Rectal smooth muscle tissue (tissue), 1 donor: ENCODE results near the gene TRIM33.
A peak's percentile ranks its signal among the peaks of the same experiment; 100 is the strongest.

Experiments
- H3K27ac ChIP-seq: one replicate; pipeline ENCODE4 v1.7.0; 2013; ENCODE audit warnings: low read depth, low read length, inconsistent platforms
- H3K27me3 ChIP-seq: one replicate; pipeline ENCODE4 v1.7.0; 2013; ENCODE audit warnings: low read length; ENCODE audit not compliant: control insufficient read depth, insufficient read depth
- H3K36me3 ChIP-seq: one replicate; pipeline ENCODE4 v1.7.0; 2013; ENCODE audit warnings: low read length; ENCODE audit not compliant: control insufficient read depth, insufficient read depth
- H3K4me1 ChIP-seq: one replicate; pipeline ENCODE4 v1.7.0; 2013; ENCODE audit warnings: low read length; ENCODE audit not compliant: control insufficient read depth, insufficient read depth
- H3K4me3 ChIP-seq: one replicate; pipeline ENCODE4 v1.7.0; 2013; ENCODE audit warnings: low read length
- H3K9ac ChIP-seq: one replicate; pipeline ENCODE4 v1.7.0; 2013; ENCODE audit warnings: low read length

Gene TRIM33

DNA sequence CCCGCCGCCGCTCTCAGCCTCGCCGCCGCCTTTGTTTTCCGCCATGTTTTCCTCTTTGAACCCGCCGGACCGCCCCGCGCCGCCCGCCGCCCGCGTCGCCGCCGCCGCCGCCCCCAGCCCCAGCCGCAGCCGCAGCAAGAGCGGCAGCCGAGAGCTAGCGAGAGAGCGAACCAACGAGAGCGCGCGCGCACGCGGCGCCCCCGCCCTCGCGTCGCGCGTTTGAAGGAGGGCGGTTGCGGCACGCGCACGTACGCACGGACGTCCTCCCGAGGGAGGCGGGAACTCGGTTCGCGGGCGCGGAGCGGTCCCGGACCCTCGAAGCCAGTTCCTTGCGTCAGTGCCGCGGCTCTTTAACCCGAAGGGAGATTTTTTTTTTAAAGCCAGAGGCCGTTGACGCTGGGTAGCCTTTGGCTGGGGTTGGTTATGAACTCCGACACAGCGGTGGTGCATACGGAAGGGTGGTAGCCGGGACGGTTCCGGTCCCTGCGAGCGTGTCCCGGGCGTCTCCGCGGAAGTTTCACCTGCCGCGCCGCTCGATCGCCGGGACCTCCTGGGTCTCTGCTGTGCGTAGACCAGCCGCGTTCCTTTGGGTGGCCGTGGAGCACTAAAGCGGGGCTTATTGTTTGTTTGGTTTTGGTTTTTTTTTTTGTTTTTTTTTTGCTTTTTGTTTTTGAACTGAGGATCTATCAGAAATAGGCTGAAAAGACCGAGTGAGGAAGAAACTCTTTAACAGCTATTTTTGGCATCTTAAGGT lies at the start of gene TRIM33:
Gene TRIM33, minus strand, starts transcription at position 172 of the 754 bp plus-strand sequence. Its CDS starts 127 bp downstream, at position 45.
- H3K4me3 ChIP-seq, result peak within 1 kb of the TSS; percentile 92
- peak within 1 kb of the TSS; percentile 90 for H3K27ac ChIP-seq
- H3K9ac ChIP-seq, result peak within 1 kb of the TSS; percentile 88
- no peaks in the 10 kb centered on the region for H3K36me3 ChIP-seq
- peaks cover 7% of the 10 kb centered on the region for H3K4me1 ChIP-seq
- H3K27me3 ChIP-seq, result no peaks in the 10 kb centered on the region

DNA sequence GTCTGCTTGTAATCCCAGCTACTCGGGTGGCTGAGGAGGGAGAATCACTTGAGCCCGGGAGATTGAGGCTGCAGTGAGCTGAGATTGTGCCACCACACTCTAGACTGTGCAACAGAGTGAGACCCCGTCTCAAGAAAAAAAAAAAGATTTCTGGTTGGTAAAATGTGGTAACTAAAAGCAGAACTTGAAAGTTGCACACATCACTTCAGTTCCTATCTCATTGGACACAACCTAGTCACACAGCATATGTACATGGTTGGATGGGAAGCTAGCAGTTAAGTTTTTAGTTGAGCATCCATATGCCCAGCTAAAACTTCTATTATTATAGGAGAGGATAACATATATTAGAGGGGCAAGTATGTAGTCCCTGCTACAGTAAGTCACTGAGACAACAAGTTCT lies 48.4 kb upstream of the TRIM33 start:
- H3K27me3 ChIP-seq, result no peaks in the 10 kb centered on the region
- no peaks in the 10 kb centered on the region for H3K4me1 ChIP-seq
- no peaks in the 10 kb centered on the region for H3K36me3 ChIP-seq
- H3K27ac ChIP-seq, result no peak overlapping the region
- H3K4me3 ChIP-seq, result no peak overlapping the region
- H3K9ac ChIP-seq, result no peak overlapping the region

DNA sequence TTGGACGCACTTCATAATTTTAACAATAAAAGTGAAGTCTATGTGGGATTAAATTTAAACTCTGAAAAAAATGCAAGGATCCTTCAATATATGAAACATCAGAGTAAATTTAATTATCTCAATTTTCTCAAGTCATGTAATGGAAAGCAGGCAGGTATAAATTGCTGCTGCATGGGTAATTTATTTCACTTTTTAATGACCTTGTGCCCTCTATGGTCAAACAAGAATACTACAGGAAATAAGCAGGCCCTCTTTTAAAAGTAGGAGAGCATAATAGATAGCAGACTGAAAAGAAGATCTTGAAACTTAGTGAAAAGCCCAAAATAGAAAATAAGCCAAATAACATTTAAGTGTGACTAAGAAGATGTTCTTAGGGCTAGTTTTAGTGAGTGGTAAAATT lies 47.5 kb upstream of the TRIM33 start:
- Histone ChIP-seq H3K27me3 (no peaks in the 10 kb centered on the region), H3K27ac (no peak overlapping the region), H3K36me3 (no peaks in the 10 kb centered on the region), H3K4me1 (no peaks in the 10 kb centered on the region), H3K9ac (no peak overlapping the region), H3K4me3 (no peak overlapping the region)

DNA sequence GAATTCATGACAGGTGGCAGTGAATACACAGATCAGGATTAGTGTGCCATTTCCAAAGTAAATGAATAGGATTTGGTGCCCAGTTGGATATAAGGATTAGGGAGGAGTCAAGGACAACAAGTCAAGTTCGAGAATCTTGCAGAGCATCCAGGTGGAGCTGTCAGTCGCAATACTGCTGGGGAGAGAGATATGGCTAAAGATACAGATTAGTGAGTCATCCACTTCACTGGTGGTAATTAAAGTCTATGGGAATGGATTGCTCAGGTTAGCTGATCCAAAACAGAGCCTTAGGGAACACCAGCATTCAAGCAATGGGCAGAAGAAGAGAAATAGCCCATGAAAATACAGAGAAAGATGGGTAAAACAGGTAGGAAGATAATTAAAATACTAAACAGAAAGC lies 43.6 kb upstream of the TRIM33 start:
- H3K4me1 ChIP-seq, result no peaks in the 10 kb centered on the region

DNA sequence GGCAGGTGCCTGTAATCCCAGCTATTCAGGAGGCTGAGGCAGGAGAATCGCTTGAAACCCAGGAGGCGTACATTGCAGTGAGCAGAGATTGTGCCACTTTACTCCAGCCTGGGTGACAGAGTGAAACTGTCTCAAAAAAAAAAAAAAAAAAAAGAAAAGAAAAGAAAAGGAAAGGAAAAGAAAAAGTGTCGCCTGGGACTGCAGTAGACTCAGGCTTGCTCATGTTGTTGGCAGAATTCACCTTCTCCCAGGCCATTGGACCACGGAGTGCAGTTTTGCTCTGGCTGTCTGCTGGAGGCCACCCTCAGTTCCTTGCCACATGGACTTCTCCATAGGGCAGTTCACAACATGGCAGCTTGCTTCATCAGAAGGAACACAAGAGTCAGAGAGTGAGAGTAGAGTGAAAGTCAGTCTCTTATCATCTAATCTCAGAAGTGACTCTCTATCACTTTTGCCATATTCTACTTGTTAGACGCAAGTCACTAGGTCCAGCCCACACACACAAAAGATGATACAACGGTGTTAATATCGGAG lies 41.2 kb upstream of the TRIM33 start:
- Histone ChIP-seq H3K4me1 (no peaks in the 10 kb centered on the region), H3K4me3 (no peak overlapping the region), H3K27me3 (no peaks in the 10 kb centered on the region), H3K27ac (no peak overlapping the region), H3K36me3 (no peaks in the 10 kb centered on the region), H3K9ac (no peak overlapping the region)

More for the DNA sequence above, 43.6 kb upstream of the TRIM33 start:
- Histone ChIP-seq H3K27me3 (no peaks in the 10 kb centered on the region), H3K9ac (no peak overlapping the region), H3K4me3 (no peak overlapping the region), H3K27ac (no peak overlapping the region), H3K36me3 (no peaks in the 10 kb centered on the region)

DNA sequence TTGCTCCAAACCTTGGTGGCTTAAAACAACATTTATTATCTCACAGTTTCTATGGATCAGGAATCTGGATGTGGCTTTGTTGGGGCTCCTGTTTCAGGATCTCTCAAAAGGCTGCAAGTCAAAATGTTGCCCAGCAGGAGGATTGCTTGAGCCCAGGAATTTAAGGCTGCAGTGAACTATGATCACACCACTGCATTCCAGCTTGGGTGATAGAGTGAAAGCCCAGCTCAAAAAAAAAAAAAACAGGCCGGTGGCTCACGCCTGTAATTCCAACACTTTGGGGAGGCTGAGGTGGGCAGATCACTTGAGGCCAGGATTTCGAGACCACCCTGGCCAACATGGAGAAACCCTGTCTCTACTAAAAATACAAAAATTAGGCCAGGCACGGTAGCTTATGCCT lies 40.4 kb upstream of the TRIM33 start:
- no peak overlapping the region for H3K27ac ChIP-seq
- no peak overlapping the region for H3K9ac ChIP-seq
- H3K4me1 ChIP-seq, result no peaks in the 10 kb centered on the region
- no peak overlapping the region for H3K4me3 ChIP-seq
- no peaks in the 10 kb centered on the region for H3K27me3 ChIP-seq
- no peaks in the 10 kb centered on the region for H3K36me3 ChIP-seq

DNA sequence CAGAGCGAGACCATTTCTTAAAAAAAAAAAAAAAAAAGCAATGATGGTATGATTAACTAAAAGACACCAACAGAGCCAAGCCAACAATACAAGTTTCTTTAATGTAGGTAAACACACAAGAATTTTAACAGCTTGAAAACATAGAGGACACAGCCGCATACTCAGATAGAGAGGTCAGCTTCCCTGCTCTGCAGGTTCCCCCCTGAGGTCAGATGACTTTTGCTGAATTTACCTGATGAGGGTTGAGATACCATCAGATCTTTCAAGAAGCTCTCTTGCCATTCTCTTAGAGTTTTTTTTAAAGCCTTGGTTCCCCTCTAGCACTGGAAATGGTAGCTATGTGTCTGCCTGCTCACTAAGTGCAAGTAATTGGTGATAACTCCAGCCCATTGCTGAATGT lies 39.3 kb upstream of the TRIM33 start:
- H3K4me1 ChIP-seq, result no peaks in the 10 kb centered on the region
- no peaks in the 10 kb centered on the region for H3K36me3 ChIP-seq
- H3K4me3 ChIP-seq, result no peak overlapping the region
- H3K27me3 ChIP-seq, result no peaks in the 10 kb centered on the region
- H3K27ac ChIP-seq, result no peak overlapping the region
- no peak overlapping the region for H3K9ac ChIP-seq

DNA sequence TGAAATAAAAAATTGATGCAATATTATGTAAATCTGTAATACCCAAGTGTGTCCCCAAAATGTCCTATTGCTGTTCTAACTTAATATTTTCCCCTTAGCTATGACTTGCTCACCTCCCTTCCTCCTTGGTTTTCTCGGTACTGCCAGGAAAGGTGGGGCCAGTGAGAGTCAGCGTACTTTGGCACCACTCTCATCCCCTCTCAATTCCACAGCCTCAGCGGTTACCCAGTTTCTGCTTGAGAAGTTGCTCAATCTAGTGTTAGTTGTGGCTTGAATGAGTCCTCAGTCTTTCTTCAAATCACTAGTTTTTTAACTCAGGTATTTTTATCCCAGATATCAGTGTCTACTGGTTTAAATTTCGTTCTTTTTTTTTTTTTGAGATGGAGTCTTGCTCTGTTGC lies 38.1 kb upstream of the TRIM33 start:
- H3K36me3 ChIP-seq, result no peaks in the 10 kb centered on the region
- no peak overlapping the region for H3K9ac ChIP-seq
- H3K27ac ChIP-seq, result no peak overlapping the region
- no peak overlapping the region for H3K4me3 ChIP-seq
- H3K4me1 ChIP-seq, result no peaks in the 10 kb centered on the region
- no peaks in the 10 kb centered on the region for H3K27me3 ChIP-seq

DNA sequence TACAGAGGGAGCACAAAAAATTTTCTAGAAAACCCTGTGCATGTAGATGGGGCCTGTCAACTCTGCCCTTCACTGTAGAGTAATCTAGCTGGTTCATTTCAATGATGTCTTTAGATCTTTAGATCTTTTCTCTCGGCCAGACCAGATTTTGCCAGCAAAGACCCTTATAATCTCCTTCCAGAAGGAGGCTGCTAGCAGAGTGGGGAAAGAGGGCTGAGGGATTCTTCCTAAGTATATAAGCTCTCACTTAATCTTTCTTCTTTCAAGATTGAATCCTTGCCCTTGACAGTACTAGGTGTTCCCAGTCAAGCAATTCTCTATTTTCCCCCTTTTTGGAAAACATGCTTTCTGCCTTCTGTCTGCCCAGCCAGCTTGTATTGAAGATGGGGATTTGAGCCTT lies 36.1 kb upstream of the TRIM33 start:
- Histone ChIP-seq H3K4me1 (no peaks in the 10 kb centered on the region), H3K27me3 (no peaks in the 10 kb centered on the region), H3K36me3 (no peaks in the 10 kb centered on the region), H3K4me3 (no peak overlapping the region), H3K27ac (no peak overlapping the region), H3K9ac (no peak overlapping the region)

DNA sequence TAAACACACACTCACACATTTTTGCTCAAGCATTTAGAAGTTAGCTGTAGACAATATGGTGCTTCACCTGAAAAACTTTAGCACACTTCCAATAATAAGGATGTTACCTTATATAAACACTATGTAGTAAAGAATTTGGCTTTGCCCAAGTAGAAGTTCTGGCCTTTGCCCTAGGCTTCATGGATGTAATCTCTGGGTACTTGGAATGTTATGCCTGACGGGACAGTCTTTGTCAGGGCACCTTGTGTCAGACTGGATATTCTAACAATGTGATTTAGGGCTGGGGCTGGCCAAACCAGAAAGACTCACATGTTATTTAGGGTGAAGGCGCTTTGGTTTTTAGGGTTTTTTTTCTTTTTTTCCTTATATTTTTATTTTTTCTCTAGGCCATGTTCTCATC lies 34.8 kb upstream of the TRIM33 start:
- no peak overlapping the region for H3K4me3 ChIP-seq
- H3K36me3 ChIP-seq, result no peaks in the 10 kb centered on the region
- no peak overlapping the region for H3K27ac ChIP-seq
- no peaks in the 10 kb centered on the region for H3K27me3 ChIP-seq
- no peaks in the 10 kb centered on the region for H3K4me1 ChIP-seq
- no peak overlapping the region for H3K9ac ChIP-seq

DNA sequence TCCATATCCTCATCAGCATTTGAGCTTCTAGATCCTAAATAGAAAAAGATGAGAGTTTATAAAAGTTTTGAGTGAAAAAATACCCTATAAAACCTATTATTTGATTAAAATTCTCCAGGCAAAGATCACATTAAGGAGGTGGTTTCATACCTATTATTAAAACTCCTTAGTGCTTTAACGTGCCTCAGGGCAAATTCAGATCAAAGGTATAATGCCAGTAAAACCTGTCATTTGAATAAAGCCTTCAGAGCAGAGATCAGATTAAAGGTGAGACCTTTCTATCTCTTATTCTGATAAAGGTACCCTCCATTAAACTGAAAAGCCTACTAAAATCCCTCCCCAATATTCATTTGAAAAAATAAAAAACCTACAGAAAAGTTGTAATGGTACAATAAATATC lies 34.3 kb upstream of the TRIM33 start:
- Histone ChIP-seq H3K4me1 (no peaks in the 10 kb centered on the region), H3K4me3 (no peak overlapping the region), H3K27ac (no peak overlapping the region), H3K27me3 (no peaks in the 10 kb centered on the region), H3K36me3 (no peaks in the 10 kb centered on the region), H3K9ac (no peak overlapping the region)

DNA sequence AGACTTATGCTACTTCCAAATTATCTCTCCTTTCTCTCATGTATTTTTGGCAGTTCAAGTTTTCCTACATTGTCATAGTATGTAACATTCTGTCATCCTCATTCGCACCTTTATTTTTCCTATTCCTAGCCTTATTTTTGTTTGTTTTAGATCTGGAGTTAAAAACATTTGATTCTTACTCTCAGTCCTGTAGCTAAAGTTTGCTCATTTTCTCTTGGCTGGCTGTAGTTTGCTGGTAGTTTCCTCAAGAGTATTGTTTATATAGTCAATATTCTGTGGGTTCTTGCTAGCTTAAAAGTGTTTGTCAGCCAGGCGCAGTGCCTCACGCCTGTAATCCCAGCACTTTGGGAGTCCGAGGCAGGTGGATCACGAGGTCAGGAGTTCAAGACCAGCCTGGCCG lies 29.8 kb upstream of the TRIM33 start:
- Histone ChIP-seq H3K27ac (no peak overlapping the region), H3K4me3 (no peak overlapping the region), H3K27me3 (no peaks in the 10 kb centered on the region), H3K9ac (no peak overlapping the region), H3K4me1 (no peaks in the 10 kb centered on the region), H3K36me3 (no peaks in the 10 kb centered on the region)

DNA sequence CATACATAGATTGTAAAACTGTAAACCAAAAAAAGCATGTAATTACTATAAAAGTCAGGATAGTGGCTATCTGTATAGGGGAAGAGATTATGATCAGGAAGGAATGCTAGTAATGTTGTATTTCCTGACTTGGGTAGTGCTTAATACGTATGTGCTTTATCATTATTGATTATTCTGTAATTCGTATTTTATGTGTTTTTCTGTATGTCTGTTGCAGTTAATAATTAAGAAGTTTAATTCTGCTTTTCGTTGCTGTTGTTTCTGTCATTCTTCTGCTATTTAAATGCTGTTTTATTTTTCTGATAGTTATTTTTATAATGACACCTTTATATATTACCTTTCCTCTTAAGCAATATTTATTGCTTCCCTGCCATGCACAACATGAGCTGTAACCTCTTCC lies 29.3 kb upstream of the TRIM33 start:
- H3K4me1 ChIP-seq, result no peaks in the 10 kb centered on the region

More for the DNA sequence above, 29.3 kb upstream of the TRIM33 start:
- no peak overlapping the region for H3K4me3 ChIP-seq
- no peaks in the 10 kb centered on the region for H3K27me3 ChIP-seq
- H3K36me3 ChIP-seq, result no peaks in the 10 kb centered on the region
- no peak overlapping the region for H3K9ac ChIP-seq
- no peak overlapping the region for H3K27ac ChIP-seq
